TTC549 (cell line): ENCODE data around the gene POTEM.
"Not testable (repeated sequence)": the region's sequence is repeated elsewhere in the genome, so short reads cannot be mapped to it uniquely, and the experiment has no call there.

Experiments
- FAIRE-seq: peaks from 2 replicates; lab custom pipeline; 2012; peaks lifted over from hg19 to GRCh38; lab: Jason Lieb, UNC

The POTEM gene

GRCh38 chr14:19038060-19038664, 70.9 kb downstream of the POTEM start:
- not testable (repeated sequence) for FAIRE-seq

- FAIRE-seq, result not testable (repeated sequence)
Measured at GRCh38 chr14:19038785-19039184, 71.6 kb downstream of the POTEM start.

GRCh38 chr14:19043384-19043783, 76.2 kb downstream of the POTEM start:
- not testable (repeated sequence) for FAIRE-seq
